Fibroblast of lung (primary cell): ENCODE measurements around the gene MGST3. TPM values are rescaled to one million over a fixed set of nuclear protein-coding genes. Genes with fewer than 3 reads are reported as not detected.
A peak's percentile ranks its signal among the peaks of the same experiment; 100 is the strongest.
"Not testable (repeated sequence)": the region's sequence is repeated elsewhere in the genome, so short reads cannot be mapped to it uniquely, and the experiment has no call there.

Source experiments
- DNase-seq, 2 donors: peaks; one replicate each; pipeline versions ENCODE4 v3.0.0 to v3.0.0-alpha.2; 2010; ENCODE audit warnings: low read depth in 2 of 2
- H2AFZ ChIP-seq: 2 replicates; pipeline ENCODE4 v1.5.1; 2012; ENCODE audit warnings: low read length, control low read depth, inconsistent platforms
- H3K27ac ChIP-seq: 2 replicates; pipeline ENCODE4 v1.5.1; 2011; ENCODE audit warnings: low read length, control low read depth; ENCODE audit not compliant: insufficient read depth
- H3K27me3 ChIP-seq: 2 replicates; pipeline ENCODE4 v1.5.1; 2011; ENCODE audit warnings: mild to moderate bottlenecking, low read length; ENCODE audit not compliant: control insufficient read depth, insufficient read depth
- H3K36me3 ChIP-seq: 2 replicates; pipeline ENCODE4 v1.5.1; 2011; ENCODE audit warnings: low read length; ENCODE audit not compliant: control insufficient read depth, insufficient read depth
- H3K4me1 ChIP-seq: 2 replicates; pipeline ENCODE4 v1.5.1; 2011; ENCODE audit warnings: low read length; ENCODE audit not compliant: control insufficient read depth, insufficient read depth; ENCODE audit errors: extremely low read depth
- H3K4me2 ChIP-seq: 2 replicates; pipeline ENCODE4 v1.5.1; 2011; ENCODE audit warnings: low read length, control low read depth; ENCODE audit not compliant: insufficient read depth; ENCODE audit errors: extremely low read depth
- H3K4me3 ChIP-seq, 4 experiments: fragments of 200-600 bp in 1 of 4; sonication (generic) in 1 of 4; replicated peaks in 1 of 4; 2 replicates each; pipeline ENCODE4 v1.5.1; 2011 to 2016; ENCODE audit warnings: low read length in 4 of 4, low read depth in 3 of 4, mild to moderate bottlenecking in 3 of 4, control low read depth in 2 of 4, inconsistent platforms in 1 of 4, mixed read lengths in 1 of 4; ENCODE audit not compliant: insufficient read depth in 1 of 4; ENCODE audit errors: control extremely low read depth in 1 of 4
- H3K79me2 ChIP-seq: 2 replicates; pipeline ENCODE4 v1.5.1; 2012; ENCODE audit warnings: mild to moderate bottlenecking, low read length, inconsistent platforms; ENCODE audit not compliant: control insufficient read depth, insufficient read depth
- H3K9ac ChIP-seq: 2 replicates; pipeline ENCODE4 v1.5.1; 2011; ENCODE audit warnings: mild to moderate bottlenecking, low read length, control low read depth; ENCODE audit not compliant: insufficient read depth
- H3K9me3 ChIP-seq: 2 replicates; pipeline ENCODE4 v1.5.1; 2012; ENCODE audit warnings: low read depth, low read length; ENCODE audit not compliant: control insufficient read depth, insufficient read depth
- H4K20me1 ChIP-seq: 2 replicates; pipeline ENCODE4 v1.5.1; 2011; ENCODE audit warnings: low read length; ENCODE audit not compliant: control insufficient read depth, insufficient read depth; ENCODE audit errors: extremely low read depth
- EZH2 ChIP-seq: IDR thresholded peaks from 2 replicates; pipeline ENCODE4 v1.5.1; 2012; ENCODE audit warnings: low read length, control low read depth, mild to moderate bottlenecking; ENCODE audit errors: missing control alignments
- polyA plus RNA-seq, 2 donors: library from polyadenylated mRNA; depleted of rRNA in 1 of 2; stranded (reverse) in 1 of 2; unstranded in 1 of 2; fragments of >200 nt; gene quantifications; 2 replicates each; pipeline ENCODE4 v1.2.1, GENCODE V29; 2011 to 2012; ENCODE audit warnings: missing spikeins in 1 of 2
- total RNA-seq: library from RNA; depleted of rRNA; stranded (reverse); fragments of >200 nt; gene quantifications from 2 replicates; pipeline ENCODE4 v1.2.1, GENCODE V29; 2014
- TF ChIP-seq, protein P1 (sequence below), 2 donors: IDR thresholded peaks in 1 of 2; conservative IDR thresholded peaks in 1 of 2; 1 replicate in 1 of 2; 2 replicates in 1 of 2; pipeline ENCODE4 v1.5.1; 2011 to 2012; ENCODE audit warnings: low read length in 2 of 2, control low read depth in 1 of 2, inconsistent platforms in 1 of 2, low read depth in 1 of 2, mild to moderate bottlenecking in 1 of 2

MGST3 gene
- total and polyA plus RNA-seq, 2 donors (not counting 1 experiment from before 2014, with no cell fraction given), result 346 to 355 TPM

DNA sequence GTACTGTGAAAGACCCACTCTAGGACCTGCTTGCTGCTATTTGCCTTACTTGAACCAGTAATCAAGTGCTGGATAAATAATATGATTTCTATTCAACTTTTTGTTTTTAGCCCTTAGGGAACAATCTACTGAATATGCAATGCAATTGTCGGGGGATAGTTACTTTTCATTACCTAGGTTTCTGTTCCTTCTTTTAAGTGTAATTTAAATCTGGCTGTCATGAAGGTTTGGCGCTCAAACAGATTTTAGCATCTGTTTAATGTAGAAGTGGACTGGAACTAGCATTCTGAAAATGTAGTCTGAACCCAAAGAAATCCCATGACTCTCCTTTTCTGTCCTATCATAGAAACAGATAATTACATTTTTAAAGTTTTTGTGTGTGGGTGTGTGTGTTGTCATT is 4.8 kb downstream of the MGST3 start:
- Histone ChIP-seq H4K20me1 (no peaks in the 10 kb centered on the region), H3K9me3 (no peaks in the 10 kb centered on the region), H3K4me1 (peaks cover 7% of the 10 kb centered on the region), H3K4me3 (no peak overlapping the region), H3K9ac (no peak overlapping the region), H3K27ac (no peak overlapping the region), H2AFZ (no peak overlapping the region), H3K4me2 (no peak overlapping the region), H3K27me3 (no peaks in the 10 kb centered on the region), H3K79me2 (peaks cover 72% of the 10 kb centered on the region), H3K36me3 (peaks cover 3% of the 10 kb centered on the region)
- DNase-seq, result no peak
- no peak for TF ChIP-seq EZH2
- TF ChIP-seq, protein P1, sequence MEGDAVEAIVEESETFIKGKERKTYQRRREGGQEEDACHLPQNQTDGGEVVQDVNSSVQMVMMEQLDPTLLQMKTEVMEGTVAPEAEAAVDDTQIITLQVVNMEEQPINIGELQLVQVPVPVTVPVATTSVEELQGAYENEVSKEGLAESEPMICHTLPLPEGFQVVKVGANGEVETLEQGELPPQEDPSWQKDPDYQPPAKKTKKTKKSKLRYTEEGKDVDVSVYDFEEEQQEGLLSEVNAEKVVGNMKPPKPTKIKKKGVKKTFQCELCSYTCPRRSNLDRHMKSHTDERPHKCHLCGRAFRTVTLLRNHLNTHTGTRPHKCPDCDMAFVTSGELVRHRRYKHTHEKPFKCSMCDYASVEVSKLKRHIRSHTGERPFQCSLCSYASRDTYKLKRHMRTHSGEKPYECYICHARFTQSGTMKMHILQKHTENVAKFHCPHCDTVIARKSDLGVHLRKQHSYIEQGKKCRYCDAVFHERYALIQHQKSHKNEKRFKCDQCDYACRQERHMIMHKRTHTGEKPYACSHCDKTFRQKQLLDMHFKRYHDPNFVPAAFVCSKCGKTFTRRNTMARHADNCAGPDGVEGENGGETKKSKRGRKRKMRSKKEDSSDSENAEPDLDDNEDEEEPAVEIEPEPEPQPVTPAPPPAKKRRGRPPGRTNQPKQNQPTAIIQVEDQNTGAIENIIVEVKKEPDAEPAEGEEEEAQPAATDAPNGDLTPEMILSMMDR (conservative IDR thresholded peaks at IDR 0.05 in 1 of 2, IDR thresholded peaks at IDR 0.05 in 1 of 2; ENCODE audit: low read depth in 1 of 2, low read length in 2 of 2), result no peak

DNA sequence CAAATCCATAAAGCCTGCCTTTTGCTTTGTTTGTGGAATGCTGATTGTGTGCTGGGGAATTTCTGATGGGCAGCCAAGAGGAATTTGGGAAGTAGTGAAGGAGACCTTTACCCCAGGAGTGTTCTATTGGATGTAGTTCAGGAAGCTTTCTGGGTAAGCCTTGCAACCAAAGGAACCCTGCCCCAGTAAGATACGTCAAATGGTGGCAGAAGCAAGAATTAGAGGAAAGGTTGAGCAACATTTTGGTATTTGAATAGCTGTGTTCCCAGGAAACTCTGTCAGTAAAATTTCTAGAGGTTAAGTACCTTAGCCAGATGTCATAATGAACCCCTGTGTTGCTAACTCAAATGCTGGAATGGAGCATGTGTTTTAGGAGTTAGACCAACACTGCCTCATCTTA is 6.4 kb downstream of the MGST3 start:
- Histone ChIP-seq H3K27me3 (no peaks in the 10 kb centered on the region), H3K27ac (peak overlapping the region; percentile 64), H3K9me3 (no peaks in the 10 kb centered on the region), H3K79me2 (peaks cover 71% of the 10 kb centered on the region), H3K4me1 (peaks cover 8% of the 10 kb centered on the region), H2AFZ (no peak overlapping the region), H3K9ac (no peak overlapping the region), H4K20me1 (no peaks in the 10 kb centered on the region), H3K36me3 (peaks cover 3% of the 10 kb centered on the region), H3K4me3 (no peak overlapping the region), H3K4me2 (peak overlapping the region; percentile 56)
- DNase-seq, result peak; percentile 81 to 96
- TF ChIP-seq EZH2, result no peak
- TF ChIP-seq, protein P1 (conservative IDR thresholded peaks at IDR 0.05 in 1 of 2, IDR thresholded peaks at IDR 0.05 in 1 of 2; ENCODE audit: low read depth in 1 of 2, low read length in 2 of 2), result no peak

DNA sequence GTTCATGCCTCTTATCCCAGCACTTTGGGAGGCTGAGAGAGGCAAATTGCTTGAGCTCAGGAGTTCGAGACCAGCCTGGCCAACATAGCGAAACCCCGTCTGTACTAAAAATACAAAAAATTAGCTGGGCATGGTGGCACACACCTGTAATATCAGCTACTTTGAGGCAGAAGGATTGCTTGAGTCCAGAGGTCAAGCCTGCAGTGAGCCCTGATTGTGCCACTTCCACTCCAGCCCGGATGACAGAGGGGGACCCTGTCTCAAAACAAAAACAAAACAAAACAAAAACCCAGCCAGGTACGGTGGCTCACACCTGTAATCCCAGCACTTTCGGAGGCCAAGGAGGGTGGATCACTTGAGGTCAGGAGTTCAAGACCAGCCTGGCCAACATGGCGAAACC is 7.2 kb downstream of the MGST3 start:
- H3K36me3 ChIP-seq, H3K27me3 ChIP-seq, H3K9me3 ChIP-seq, H3K4me1 ChIP-seq, H2AFZ ChIP-seq, DNase-seq, H4K20me1 ChIP-seq, H3K9ac ChIP-seq, H3K4me3 ChIP-seq: not testable (repeated sequence)
- Histone ChIP-seq H3K27ac (peak overlapping the region; percentile 64), H3K4me2 (peak overlapping the region; percentile 56), H3K79me2 (peaks cover 67% of the 10 kb centered on the region)
